ENCODE measurements around the gene RC3H1. TPM values are rescaled to one million over a fixed set of nuclear protein-coding genes. Genes with fewer than 3 reads are reported as not detected.

Gene RC3H1
- total and polyA plus RNA-seq, 2 of the 8 experiments (the other 6 are each of a cell fraction or from before 2014, with no cell fraction given) = 7.4 to 32.2 TPM

- Histone ChIP-seq H2AK5ac (ENCODE audit: low read depth, low read length) (no peak overlapping the region), H3K9ac (replicated peaks in 1 of 4; ENCODE audit: extremely low read depth in 1 of 4, low read depth in 3 of 4, low read length in 3 of 4) (no peak overlapping the region), H3K18ac (ENCODE audit: extremely low read depth, low read length) (no peak overlapping the region), H3K14ac (ENCODE audit: insufficient read length) (no peak overlapping the region), H3K36me3 (ENCODE audit: control insufficient read depth in 2 of 4, insufficient read depth in 4 of 4, low read length in 3 of 4) (no peaks in the 10 kb centered on the region), H2BK15ac (ENCODE audit: low read length) (no peak overlapping the region), H3K27ac (ENCODE audit: low read depth, low read length) (no peak overlapping the region), H3K79me2 (ENCODE audit: control insufficient read depth in 1 of 2, insufficient read depth in 2 of 2, low read length in 2 of 2) (no peaks in the 10 kb centered on the region), H4K8ac (ENCODE audit: extremely low read depth, insufficient read depth, low read length) (no peak overlapping the region), H4K5ac (ENCODE audit: insufficient read length, low read depth, low read length) (no peak overlapping the region), H3K4ac (replicated peaks; ENCODE audit: insufficient read length, low read depth, low read length) (no peak overlapping the region), H3K4me3 (ENCODE audit: extremely low read depth in 1 of 4, insufficient read depth in 2 of 4, low read depth in 3 of 4, low read length in 4 of 4) (no peak overlapping the region), H3K56ac (replicated peaks; ENCODE audit: insufficient read length, low read depth, low read length) (no peak overlapping the region), H2BK5ac (ENCODE audit: low read depth, low read length) (no peak overlapping the region), H3K9me3 (ENCODE audit: insufficient read depth in 2 of 2, low read depth in 1 of 2, low read length in 1 of 2) (no peaks in the 10 kb centered on the region), H2AFZ (ENCODE audit: low read length) (no peak overlapping the region), H4K20me1 (replicated peaks in 1 of 2; ENCODE audit: control insufficient read depth in 1 of 2, insufficient read depth in 2 of 2, low read length in 2 of 2) (no peaks in the 10 kb centered on the region), H3K4me2 (ENCODE audit: insufficient read depth in 1 of 2, low read depth in 2 of 2, low read length in 2 of 2) (no peak overlapping the region), H3K79me1 (ENCODE audit: low read depth, low read length) (no peaks in the 10 kb centered on the region), H2BK120ac (replicated peaks; ENCODE audit: low read depth, low read length) (no peak overlapping the region), H3K23me2 (ENCODE audit: low read depth, low read length) (no peaks in the 10 kb centered on the region), H2BK20ac (ENCODE audit: low read length) (no peak overlapping the region), H3K23ac (ENCODE audit: insufficient read length) (no peak overlapping the region), H3K4me1 (replicated peaks in 1 of 4; ENCODE audit: control insufficient read depth in 3 of 4, insufficient read depth in 4 of 4, low read length in 3 of 4) (no peaks in the 10 kb centered on the region), H3K27me3 (replicated peaks in 1 of 4; ENCODE audit: control insufficient read depth in 3 of 4, extremely low read depth in 1 of 4, insufficient read depth in 3 of 4, low read length in 3 of 4) (no peaks in the 10 kb centered on the region), H4K91ac (replicated peaks; ENCODE audit: insufficient read length, low read length) (no peak overlapping the region), H2BK12ac (ENCODE audit: low read depth, low read length) (no peak overlapping the region)
- FAIRE-seq (no peak), DNase-seq (ENCODE audit: low read depth in 1 of 2, low spot score in 2 of 2) (no peak)
- WGBS, 2 experiments (ENCODE audit: extremely low coverage in 1 of 2, insufficient coverage in 1 of 2, insufficient read length in 1 of 2, insufficient replicate concordance in 2 of 2, low coverage in 1 of 2, low lambda C conversion rate in 2 of 2, missing lambda C conversion rate in 1 of 2) = 94% methylated on average over 1 of the region's 1 CpG; no CpG with 5 or more reads in 1 of the 2 experiments
- ChIA-PET CTCF (ENCODE audit: partially characterized antibody) (interaction anchor here (1.1 kb wide), 1 partner anchor 11 kb away, joined by 3 read pairs; no protein-coding TSS in a partner anchor), POLR2A (ENCODE audit: partially characterized antibody) (no interaction called here)
- TF ChIP-seq POLR2AphosphoS5 (IDR thresholded peaks at IDR 0.05; ENCODE audit: low read depth, low read length) (no peak), KDM1A (IDR thresholded peaks at IDR 0.05; ENCODE audit: borderline replicate concordance, low read length) (no peak), TCF12 (IDR thresholded peaks at IDR 0.05; ENCODE audit: low read depth, low read length) (no peak), SIN3A (conservative IDR thresholded peaks at IDR 0.05 in 1 of 2, IDR thresholded peaks at IDR 0.05 in 1 of 2; ENCODE audit: low read depth in 1 of 2, low read length in 2 of 2) (no peak), SP1 (IDR thresholded peaks at IDR 0.05; ENCODE audit: low read depth, low read length) (no peak), GTF2F1 (IDR thresholded peaks at IDR 0.05; ENCODE audit: borderline replicate concordance, low read depth, low read length) (no peak), TAF7 (optimal IDR thresholded peaks at IDR 0.05; ENCODE audit: borderline replicate concordance, low read depth, low read length) (no peak), ATF3 (IDR thresholded peaks at IDR 0.05; ENCODE audit: insufficient read depth, low read depth, low read length) (no peak), FOSL1 (IDR thresholded peaks at IDR 0.05; ENCODE audit: insufficient read depth, low read depth, low read length) (no peak), YY1 (IDR thresholded peaks at IDR 0.05; ENCODE audit: low read depth, low read length) (no peak), MAX (IDR thresholded peaks at IDR 0.05) (no peak)
Measured at GRCh38 chr1:174041369-174041768, 19.2 kb upstream of the RC3H1 start.

Data from H1 (cell line).